Measurements from ENCODE around the gene DSC2. TPM values are rescaled to one million over a fixed set of nuclear protein-coding genes. Genes with fewer than 3 reads are reported as not detected.

DSC2 gene
- total and polyA plus RNA-seq, 11 donors, result 6.3 to 37.2 (median 26.9) TPM

- no peak overlapping the region for H3K4me3 ChIP-seq
- H3K27ac ChIP-seq, result no peak overlapping the region
- no peak for ATAC-seq
- no peaks in the 10 kb centered on the region for H3K4me1 ChIP-seq
- no peak for DNase-seq
- WGBS, 4 donors, result 56 to 70% (median 68%) methylated on average over 1 of the region's 1 CpG
- peaks cover 0 to 2% (median 0%) of the 10 kb centered on the region in 9 donors for H3K27me3 ChIP-seq
- no peaks in the 10 kb centered on the region for H3K9me3 ChIP-seq
- intact Hi-C loops (cut with DNase I), result loop anchor here in 1 of 10 donors (5.0 kb wide), 1 partner anchor 33 kb away; no protein-coding TSS in a partner anchor
- H3K36me3 ChIP-seq, result peaks cover 0 to 22% (median 15%) of the 10 kb centered on the region in 9 donors
- no peak for TF ChIP-seq POLR2A (IDR thresholded peaks at IDR 0.05)
- no peak for TF ChIP-seq CTCF (IDR thresholded peaks at IDR 0.05)
Measured at GRCh38 chr18:31064130-31064529, 38.1 kb downstream of the DSC2 start.

- Histone ChIP-seq H3K4me3 (no peak overlapping the region), H3K27ac (no peak overlapping the region), H3K27me3 (peaks cover 0 to 5% (median 0%) of the 10 kb centered on the region in 9 donors), H3K9me3 (no peaks in the 10 kb centered on the region), H3K4me1 (no peaks in the 10 kb centered on the region), H3K36me3 (peaks cover 0 to 3% (median 0%) of the 10 kb centered on the region in 9 donors)
- 48 to 61% (median 56%) methylated on average over 4 of the region's 4 CpGs for WGBS, 4 donors
- intact Hi-C loops (cut with DNase I), result loop anchor here in 1 of 10 donors (5.0 kb wide), 1 partner anchor 35 kb away; no protein-coding TSS in a partner anchor
- ATAC-seq (no peak), DNase-seq (no peak)
- TF ChIP-seq POLR2A (IDR thresholded peaks at IDR 0.05) (no peak), CTCF (IDR thresholded peaks at IDR 0.05) (no peak)
Measured at GRCh38 chr18:31061945-31062344, 40.3 kb downstream of the DSC2 start.

- H3K4me1 ChIP-seq, result no peaks in the 10 kb centered on the region
- 89 to 97% (median 90%) methylated on average over 3 of the region's 3 CpGs for WGBS, 4 donors
- no peak for TF ChIP-seq POLR2A (IDR thresholded peaks at IDR 0.05)
- no peak for TF ChIP-seq CTCF (IDR thresholded peaks at IDR 0.05)
- H3K36me3 ChIP-seq, result no peaks in the 10 kb centered on the region
- ATAC-seq, result no peak
- intact Hi-C loops (cut with DNase I), result no loop called here
- no peak overlapping the region for H3K27ac ChIP-seq
- DNase-seq, result no peak
- peaks cover 0 to 10% (median 0%) of the 10 kb centered on the region in 9 donors for H3K27me3 ChIP-seq
- H3K4me3 ChIP-seq, result no peak overlapping the region
- no peaks in the 10 kb centered on the region for H3K9me3 ChIP-seq
Measured at GRCh38 chr18:31058897-31059296, 43.3 kb downstream of the DSC2 start.

GRCh38 chr18:31057917-31058316 is 44.3 kb downstream of the DSC2 start:
- Histone ChIP-seq H3K36me3 (no peaks in the 10 kb centered on the region), H3K27me3 (peaks cover 0 to 10% (median 0%) of the 10 kb centered on the region in 9 donors), H3K4me3 (no peak overlapping the region), H3K4me1 (no peaks in the 10 kb centered on the region), H3K27ac (no peak overlapping the region), H3K9me3 (peaks cover 0 to 5% (median 0%) of the 10 kb centered on the region in 12 donors)
- TF ChIP-seq CTCF (IDR thresholded peaks at IDR 0.05), result no peak
- TF ChIP-seq POLR2A (IDR thresholded peaks at IDR 0.05), result no peak
- intact Hi-C loops (cut with DNase I), result no loop called here
- 76 to 83% (median 80%) methylated on average over 4 of the region's 4 CpGs for WGBS, 4 donors
- ATAC-seq (no peak), DNase-seq (no peak)

Data from heart left ventricle (tissue), 16 donors.